AG10803 (cell line): Measurements from ENCODE around the gene PPP1R1C.
A peak's percentile ranks its signal among the peaks of the same experiment; 100 is the strongest.

Experiments used
- DNase-seq: peaks from one replicate; pipeline ENCODE4 v3.0.0; 2010; ENCODE audit warnings: low read depth
- H3K4me3 ChIP-seq: 2 replicates; pipeline ENCODE4 v1.5.1; 2011; ENCODE audit warnings: mild to moderate bottlenecking, low read length, control low read depth
- TF ChIP-seq, protein P1 (sequence below): conservative IDR thresholded peaks from 2 replicates; pipeline ENCODE4 v1.5.1; 2011; ENCODE audit warnings: mild to moderate bottlenecking, low read length, control low read depth, inconsistent platforms

PPP1R1C gene

DNA sequence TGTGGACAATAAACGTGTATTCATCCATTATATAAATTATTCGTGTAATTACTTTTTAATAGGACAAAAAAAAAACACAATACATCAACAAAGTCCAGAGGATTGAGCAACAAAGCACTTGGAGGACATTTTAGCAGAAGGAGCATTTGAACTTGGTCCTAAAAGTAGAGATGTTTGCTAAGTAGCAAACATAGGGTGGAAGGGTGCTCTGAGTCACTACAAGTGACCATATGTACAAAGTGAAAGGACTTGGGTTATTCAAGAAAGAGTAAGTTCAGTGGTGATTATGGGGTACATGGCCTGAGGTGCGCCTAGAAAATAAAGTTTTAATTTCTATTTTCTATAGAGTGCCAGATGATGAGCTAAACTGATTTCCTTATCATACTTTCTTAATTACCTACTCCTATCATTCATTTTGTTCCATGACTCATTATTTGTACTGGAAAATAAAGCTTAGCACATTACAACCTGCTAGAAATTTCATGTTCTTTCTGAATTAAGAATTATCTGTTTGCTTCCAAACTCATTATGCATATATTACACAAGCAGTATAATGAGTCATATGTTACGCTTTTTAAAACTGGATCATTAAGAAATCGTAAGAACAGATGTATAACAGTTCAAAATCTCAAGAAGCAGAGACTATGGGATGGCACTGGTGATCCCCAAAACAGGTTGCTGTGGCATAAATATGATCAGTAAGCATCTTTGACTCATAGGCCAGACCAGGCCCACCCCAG lies 13.1 kb upstream of the PPP1R1C start:
- H3K4me3 ChIP-seq: no peak overlapping the region
- TF ChIP-seq, protein P1, sequence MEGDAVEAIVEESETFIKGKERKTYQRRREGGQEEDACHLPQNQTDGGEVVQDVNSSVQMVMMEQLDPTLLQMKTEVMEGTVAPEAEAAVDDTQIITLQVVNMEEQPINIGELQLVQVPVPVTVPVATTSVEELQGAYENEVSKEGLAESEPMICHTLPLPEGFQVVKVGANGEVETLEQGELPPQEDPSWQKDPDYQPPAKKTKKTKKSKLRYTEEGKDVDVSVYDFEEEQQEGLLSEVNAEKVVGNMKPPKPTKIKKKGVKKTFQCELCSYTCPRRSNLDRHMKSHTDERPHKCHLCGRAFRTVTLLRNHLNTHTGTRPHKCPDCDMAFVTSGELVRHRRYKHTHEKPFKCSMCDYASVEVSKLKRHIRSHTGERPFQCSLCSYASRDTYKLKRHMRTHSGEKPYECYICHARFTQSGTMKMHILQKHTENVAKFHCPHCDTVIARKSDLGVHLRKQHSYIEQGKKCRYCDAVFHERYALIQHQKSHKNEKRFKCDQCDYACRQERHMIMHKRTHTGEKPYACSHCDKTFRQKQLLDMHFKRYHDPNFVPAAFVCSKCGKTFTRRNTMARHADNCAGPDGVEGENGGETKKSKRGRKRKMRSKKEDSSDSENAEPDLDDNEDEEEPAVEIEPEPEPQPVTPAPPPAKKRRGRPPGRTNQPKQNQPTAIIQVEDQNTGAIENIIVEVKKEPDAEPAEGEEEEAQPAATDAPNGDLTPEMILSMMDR: no peak
- DNase-seq: no peak

DNA sequence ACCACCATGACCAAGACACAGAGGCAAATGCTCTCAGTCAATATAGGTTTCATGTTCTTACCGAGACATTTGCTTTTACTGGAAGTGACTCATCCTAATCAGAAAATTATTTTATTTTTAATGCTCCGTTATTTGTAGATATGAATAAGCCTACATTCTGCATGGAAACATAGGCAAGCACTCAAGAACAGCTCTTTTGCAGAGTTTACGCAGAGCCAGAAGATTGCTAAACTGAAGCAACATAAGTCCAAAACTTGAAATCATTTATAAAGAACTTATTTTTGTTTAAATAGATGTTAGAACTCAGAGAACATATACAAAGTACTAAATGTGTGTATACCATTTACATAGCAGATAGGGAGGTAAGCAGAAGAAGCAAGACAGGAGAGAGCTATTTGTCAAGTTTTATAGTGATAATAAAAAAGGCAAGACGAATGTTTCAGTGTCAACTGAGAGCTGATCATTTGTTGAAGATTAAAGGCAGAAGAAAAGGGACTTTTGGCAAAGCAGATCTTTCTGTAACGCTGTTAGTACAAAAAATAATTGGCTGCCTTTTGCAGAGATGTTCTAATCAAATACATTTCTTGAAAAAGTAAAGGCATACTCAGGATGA lies 12.4 kb upstream of the PPP1R1C start:
- DNase-seq: no peak
- TF ChIP-seq, protein P1: no peak
- no peak overlapping the region for H3K4me3 ChIP-seq

DNA sequence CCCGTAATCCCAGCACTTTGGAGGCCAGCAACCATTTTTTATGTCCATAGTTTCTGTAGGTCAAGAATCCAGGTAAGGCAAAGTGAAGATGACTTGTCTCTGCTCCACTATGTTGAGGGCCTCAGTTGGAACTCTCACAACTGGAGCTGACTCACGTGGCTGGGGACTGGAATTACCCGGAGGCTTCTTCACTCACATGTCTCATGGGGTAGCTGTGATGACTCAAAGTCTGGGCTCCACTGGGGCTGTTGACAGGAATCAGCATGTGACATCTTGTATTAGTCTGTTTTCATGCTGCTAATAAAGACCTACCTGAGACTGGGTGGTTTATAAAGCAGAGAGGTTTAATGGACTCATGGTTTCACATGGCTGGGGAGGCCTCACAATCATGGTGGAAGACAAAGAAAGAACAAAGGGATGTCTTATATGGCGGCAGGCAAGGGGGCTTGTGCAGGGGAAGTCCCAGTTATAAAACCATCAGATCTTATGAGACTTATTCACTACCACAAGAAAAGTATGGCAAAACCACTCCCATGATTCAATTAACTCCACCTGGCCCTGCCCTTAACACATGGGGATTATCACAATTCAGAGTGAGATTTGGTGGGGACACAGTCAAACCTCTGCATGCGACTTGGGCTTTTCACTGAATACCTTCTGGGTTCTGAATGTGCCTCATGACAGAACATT lies 7.8 kb upstream of the PPP1R1C start:
- peak; percentile 22 for DNase-seq
- TF ChIP-seq, protein P1: no peak
- no peak overlapping the region for H3K4me3 ChIP-seq

DNA sequence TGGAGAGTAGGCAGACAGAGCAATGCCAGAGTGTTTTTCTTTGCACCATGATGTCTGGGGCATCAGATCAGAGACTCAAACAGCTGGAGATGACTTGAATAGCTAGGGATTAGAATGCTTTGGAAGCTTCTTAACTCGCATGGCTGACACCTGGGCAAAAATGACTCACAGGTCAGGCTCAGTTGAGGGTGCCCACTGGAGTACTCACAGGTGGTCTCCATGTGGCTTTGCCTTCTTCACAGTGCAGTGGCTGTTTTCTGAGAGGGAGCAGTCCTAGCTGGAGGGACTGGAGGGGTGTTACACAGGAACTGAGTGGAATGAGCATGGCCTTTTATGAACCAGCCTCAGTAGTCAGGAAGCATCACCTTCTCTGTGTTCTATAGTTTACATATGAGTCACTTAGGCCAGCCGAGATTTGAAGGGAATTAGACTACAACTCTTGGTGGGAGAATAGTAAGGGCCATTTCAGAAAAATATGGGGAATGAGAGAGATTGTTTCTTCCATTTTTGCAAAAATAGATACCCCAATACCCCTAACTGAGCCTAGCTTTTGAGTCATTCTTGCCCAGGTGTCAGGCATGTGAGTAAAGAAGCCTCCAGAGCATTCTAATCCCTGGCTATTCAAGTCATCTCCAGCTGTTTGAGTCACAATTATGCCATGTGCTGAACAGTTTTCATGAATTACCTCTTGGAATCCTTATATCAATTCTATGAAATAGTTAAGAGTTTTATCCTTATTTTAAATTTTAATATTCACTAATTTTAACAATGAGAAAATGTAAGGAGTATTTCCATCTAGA lies 7.1 kb upstream of the PPP1R1C start:
- H3K4me3 ChIP-seq: no peak overlapping the region
- DNase-seq: no peak
- TF ChIP-seq, protein P1: no peak

DNA sequence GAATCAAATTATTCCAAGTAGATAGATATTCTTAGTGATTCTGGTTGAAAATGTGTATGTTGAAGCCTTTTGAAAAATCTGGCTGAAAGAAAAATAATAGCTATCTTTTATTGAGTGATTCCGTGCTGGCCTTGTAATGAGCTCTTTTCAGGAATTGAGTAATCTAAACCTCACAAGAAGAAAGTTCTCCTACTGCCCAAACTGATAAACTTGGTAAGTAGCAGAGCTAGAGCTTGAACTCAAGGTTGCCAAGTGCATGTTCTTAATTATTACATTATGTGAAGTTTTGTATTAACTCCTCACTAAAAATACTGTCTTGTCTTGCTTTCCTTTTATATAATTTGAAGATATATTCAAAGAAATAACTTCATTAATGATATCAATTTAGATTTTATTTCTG lies 1.6 kb upstream of the PPP1R1C start:
- H3K4me3 ChIP-seq: no peak overlapping the region
- DNase-seq: no peak
- TF ChIP-seq, protein P1: no peak

DNA sequence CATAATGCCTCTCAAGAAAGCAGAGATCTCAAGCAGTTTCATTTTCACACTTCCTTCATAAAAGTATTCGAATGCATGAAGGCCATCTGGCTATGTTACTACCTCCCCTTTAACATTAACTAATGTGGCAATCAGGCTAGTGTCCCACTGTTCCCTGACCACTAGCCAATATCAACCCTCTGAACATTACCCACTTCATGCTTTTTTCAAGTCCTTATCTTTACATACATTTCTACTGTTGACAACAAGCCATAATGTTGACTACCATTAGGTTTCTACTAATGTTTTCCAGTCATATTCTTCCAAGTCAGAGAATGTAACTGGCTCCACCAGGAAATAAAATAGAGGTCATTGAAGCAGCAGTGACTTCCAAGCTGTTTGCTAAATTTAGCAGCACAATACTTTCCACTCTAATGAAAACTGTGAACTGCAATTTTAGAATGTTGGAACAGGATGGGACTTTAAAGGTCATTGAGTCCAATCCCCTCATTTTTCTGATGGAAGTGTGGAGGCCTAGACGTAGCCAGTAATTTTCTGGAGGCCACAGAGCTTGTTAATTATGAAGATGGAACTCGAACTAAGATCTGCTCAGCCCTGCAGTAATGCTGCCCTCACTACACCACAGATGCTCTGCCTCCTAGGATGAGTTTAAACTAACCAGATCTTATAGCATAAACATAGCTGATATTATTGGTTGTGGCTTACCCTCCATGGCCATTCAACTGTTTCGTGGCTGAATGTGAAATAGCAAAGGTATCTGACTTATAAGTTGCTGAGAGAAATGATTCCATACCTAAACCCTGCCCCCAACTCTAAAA lies 630 bp upstream of the PPP1R1C start:
- H3K4me3 ChIP-seq: no peak overlapping the region
- TF ChIP-seq, protein P1: no peak
- DNase-seq: no peak
